GM18517 (cell line): Measurements from ENCODE around the gene TBX15.
"Not testable (repeated sequence)": the region's sequence is repeated elsewhere in the genome, so short reads cannot be mapped to it uniquely, and the experiment has no call there.

ENCODE experiments used
- ATAC-seq: cut with Tn5 transposase; IDR thresholded peaks from one replicate; pipeline ENCODE4 v1.9.1; 2021; ENCODE audit warnings: mild to moderate bottlenecking, moderate library complexity; ENCODE audit not compliant: unreplicated experiment

TBX15 gene

DNA sequence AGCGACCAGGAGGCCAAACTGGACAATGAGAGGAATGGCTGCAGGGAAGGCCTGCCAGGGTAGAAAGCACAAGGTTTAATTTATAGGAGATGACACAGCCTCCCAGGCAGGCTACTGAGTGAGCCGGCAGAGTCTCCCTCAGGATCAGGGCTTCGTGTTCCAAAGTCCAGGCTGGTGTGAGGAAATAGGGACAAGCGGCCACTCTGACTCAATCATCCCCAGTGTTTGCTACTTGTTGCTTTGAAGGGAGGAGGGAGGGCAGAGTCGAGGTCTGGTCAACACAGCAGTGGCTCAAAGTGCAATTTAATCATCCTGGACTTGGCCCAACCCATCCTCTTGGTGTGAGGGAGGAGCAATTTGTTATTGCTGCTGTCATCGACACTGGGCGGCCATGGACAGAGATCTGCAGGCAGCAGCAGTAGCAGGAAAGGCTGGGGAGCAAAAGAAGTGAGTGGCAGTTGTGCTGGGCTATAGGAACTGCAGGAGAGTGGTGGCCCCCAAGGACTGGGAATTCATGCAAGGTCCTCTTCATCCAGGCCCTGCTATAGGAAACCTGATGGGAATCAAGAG, 27.5 kb downstream of the TBX15 start:
- ATAC-seq: no peak

DNA sequence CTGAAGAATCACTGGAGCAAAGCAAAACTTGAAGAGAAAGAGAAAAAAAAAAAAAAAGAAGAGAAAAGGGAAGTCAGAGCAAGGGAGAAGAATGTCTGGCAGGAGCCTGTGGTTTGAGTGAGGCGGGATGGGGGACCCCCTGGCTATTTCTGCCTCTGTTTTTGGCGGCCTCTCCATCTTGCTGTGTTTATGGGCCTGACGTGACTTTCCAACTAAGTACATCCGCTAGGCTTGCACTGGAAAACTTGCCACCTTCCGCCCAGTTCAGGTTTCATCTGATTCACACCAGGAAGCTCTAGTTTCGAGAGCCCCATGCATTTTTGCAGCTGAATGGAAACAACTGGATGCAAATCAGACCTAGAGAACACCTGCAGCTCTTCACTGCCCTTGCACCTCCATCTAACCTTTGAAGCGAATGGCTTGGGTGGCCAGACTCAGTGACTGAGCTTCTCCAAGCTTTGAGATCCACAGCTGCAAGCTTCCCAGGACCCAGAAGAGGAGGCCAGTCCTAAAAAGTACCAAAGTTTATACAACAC, 28.0 kb downstream of the TBX15 start:
- ATAC-seq: peak; percentile 83

DNA sequence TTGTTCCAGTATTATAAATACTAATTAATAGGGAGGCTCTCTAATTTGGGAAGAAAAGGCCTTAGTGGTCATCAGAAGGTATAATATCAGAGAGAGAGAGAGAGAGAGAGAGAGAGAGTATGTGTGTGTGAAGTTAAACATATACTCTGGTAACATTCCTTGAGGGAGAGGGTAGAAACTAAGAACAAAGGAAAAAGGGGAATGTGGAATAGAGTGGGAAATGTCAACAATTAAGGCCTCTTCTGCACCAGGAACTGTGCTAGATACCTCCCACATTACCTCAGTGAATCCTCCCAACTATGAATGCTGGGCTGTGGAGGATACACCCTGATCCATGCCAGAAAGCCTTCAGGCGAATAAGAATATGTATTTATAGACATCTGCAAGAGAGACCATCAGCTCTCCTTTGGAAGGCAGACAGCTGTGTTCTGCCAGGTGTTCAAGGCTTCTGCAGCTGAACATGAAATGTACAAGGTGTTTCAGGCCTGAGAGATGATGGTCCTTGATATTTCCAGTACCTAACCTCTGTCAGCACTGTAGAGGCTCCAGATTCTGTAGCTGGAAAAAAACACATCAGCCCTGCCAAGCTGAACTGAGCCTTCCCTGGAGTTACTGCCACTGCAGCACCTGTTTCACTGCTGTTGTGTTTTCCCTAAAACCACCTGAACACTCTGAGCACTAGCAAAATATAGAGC, 29.1 kb downstream of the TBX15 start:
- no peak for ATAC-seq

DNA sequence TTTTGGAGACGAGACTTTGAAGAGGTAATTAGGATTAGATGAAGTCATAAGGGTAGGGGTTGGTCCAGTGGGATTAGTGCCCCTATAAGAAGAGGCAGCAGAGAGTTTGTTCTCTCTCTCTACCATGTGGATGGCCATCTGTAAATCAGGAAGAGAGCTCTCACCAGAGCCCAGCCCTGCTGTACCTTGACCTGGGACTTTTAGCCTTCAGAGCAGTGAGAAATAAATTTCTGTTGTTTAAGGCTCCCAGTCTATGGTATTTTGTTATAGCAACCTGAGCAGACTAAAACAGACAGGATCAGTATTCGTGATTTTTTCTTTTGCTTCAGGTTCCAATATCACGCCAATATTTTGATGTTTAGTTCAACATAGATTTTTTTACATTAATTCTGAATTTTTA, 30.0 kb downstream of the TBX15 start:
- no peak for ATAC-seq

DNA sequence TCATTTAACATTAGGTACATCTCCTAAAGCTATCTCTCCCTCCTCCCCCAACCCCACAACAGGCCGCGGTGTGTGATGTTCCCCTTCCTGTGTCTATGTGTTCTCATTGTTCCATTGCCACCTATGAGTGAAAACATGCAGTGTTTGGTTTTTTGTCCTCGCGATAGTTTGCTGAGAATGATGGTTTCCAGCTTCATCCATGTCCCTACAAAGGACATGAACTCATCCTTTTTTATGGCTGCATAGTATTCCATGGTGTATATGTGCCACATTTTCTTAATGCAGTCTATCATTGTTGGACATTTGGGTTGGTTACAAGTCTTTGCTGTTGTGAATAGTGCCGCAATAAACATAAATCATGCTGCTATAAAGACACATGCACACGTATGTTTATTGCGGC, 30.6 kb downstream of the TBX15 start:
- not testable (repeated sequence) for ATAC-seq

DNA sequence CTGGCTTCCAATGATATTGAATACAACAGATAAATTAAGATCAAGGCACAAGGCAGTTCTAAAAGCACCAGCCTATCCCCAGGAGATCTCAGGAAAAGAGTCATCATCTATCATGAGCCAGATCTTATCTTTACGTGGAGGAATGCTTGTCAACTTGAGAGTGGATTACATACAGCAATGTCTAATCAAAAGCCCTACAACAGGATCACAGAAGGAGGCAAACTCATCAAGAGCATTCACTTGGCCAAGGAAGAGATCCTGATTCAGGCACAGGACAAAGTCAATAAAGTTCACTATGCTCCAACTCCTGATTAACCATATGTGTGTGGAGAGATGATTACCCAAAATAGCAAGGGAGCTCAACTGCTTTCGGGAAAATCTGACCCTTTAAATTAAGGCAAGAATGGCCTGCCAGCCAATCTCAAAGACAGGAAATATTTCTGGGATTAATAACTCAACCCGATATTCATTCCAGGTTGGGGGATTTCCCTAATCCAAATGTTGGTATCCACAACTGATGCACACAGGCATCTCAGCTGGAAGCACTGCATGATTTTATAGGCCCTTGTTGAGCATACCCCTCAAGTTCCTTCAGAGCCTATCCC, 33.7 kb downstream of the TBX15 start:
- no peak for ATAC-seq

DNA sequence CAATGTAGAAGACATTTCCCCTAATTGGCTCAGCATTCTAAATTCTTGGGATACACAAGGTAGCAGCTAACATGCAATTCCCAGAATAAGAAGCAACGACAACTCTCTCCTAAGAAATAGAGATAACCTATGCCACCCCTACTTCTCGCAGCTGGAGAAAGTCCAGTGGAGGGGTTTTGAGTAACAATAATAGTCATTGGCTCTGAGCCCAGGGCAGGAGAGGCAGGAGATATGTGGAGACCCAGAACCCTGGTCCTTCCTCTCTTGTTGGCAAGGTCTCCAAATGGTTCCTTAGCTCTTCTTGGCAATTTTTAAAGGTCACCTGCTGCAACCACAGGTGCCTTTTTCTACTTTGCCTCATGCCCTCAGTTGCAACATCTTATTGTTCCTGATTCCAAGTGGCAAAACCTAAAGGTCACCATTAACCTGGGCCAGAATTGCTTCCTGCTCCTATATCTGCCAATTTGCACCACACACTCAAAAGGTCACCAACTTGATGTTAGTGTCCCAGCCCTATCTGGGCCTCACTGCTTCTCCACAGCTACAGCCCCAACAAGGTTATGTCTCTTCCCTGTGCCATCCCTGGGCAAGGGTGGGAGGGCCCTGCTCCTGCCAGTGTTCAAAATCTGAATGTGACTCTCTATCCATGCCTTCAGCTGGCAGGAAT, 36.7 kb downstream of the TBX15 start:
- no peak for ATAC-seq

DNA sequence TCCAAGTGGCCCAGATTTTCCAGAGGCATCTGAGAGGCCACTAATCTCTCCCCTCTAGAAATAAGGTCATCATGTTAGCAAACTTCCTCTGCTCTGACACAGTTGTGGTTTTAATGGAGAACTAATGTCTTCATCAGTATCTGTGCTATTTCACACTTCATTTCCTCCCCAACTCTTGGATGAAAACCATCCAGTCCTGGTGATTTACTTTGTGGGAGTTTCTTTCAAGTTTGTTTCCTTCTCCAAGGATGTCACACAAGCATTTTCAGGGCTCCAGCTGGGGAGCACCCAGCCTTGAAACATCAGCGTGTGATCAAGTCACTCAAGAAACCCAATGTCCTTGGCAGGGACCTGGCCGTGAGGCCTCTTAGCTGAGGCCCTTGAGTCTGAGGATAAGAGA, 38.8 kb downstream of the TBX15 start:
- no peak for ATAC-seq

DNA sequence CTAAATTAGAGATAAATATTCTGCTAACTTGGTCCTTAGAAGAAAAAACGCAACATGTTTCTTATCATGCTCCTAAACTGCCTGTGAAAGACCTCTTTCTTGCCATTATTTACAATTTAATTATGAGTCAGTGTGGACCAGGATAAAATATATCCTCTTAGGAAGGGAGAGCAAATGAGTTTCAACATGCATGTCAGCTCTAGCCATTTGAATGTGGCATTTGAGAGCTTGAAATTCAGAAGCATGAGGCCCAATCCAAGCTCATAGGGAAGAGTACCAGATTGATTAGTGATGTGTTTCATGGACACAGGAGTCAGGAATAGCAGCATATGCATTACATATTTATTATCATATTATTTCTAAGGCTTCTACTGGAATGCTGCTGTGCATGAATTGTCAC, 39.3 kb downstream of the TBX15 start:
- ATAC-seq: no peak

DNA sequence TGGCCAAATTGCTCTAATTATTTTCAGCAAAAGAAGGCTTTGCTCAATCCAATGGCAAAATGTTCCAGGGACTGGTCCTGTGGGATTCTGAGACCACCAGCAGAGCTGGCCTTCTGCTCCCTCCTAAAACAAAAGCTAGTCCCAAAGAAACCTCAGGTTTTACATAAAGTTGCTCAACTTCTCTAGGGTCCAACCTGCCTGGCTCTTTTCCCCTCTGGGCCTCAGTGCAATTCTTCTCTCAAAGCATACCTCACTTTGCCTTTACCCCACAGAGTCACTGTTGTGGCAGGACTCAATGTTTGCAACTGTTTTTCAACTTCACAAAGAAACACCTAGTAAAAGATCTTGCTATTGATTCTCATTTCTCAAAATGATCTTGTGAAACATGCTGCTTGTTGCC, 39.8 kb downstream of the TBX15 start:
- no peak for ATAC-seq

DNA sequence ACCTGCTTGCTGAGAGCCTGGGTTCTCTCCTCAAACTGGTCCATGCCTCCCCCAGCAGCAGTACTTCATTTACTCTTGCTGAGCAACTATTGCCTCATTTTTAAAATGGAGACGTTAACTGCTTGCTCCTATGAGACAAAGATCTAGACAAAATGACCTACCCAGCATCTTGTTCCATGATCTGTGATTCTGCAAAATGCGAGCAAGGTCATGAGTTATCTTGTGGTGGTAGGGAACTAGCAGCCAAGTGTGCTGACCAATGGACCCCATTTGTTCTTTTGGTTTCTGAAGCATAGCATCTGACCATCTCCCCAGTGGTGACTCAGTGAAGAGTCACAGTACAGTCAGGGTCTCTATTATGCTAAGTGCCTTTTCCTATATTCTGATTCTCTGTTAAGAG, 40.4 kb downstream of the TBX15 start:
- no peak for ATAC-seq

DNA sequence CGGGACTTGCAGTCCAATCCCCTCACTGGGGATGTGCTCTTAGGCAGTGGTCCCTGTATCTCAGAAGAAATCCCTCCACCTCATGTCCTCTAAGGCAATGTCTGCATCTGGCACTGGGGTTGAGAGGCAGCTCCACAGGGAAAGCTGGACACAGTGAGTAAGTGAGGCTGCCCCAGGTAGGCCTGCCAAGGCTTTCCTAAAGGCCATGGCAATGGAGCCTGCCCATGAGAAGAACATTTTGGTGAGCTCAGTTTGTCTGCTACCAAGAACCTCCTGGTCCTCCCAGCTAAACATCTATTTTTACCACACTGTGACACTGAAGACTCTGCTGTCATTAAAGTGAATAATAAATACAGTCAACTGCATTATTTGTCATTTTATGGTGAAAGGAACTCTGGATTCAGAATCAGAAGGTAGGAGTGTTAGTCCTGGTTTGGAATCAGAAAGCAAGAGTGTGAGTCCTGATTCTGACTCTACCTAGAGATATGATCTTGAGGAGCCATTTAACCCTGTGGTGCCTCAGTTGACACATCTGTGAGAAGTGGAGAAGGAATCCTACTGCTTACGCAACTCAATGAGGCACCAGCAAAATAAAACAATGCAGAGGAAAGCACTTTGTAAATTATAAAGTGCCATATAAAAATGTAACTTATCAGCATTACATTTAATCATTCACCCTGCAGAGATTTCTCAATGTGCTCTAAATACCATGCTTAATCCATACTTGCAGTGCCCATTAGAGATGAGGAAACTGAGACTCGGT, 41.0 kb downstream of the TBX15 start:
- ATAC-seq: no peak

DNA sequence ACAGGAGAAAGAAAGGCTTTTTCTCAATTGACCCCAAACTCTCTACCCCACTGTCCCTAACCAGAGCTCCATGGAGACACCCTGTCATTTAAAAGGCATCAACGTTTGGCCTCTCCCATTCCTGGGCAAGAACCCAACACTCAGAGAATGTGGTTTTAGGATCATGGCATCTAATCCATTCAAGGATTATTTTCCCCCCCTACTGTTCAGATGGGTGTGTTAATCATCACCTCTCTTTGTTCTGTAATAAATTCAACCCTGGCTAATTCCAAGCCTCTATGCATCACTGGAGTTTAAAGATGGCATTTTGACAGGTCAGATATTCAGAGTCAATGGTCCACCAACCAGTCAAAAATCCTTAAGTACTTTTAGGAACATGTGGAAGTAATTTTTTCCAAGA, 42.7 kb downstream of the TBX15 start:
- no peak for ATAC-seq

DNA sequence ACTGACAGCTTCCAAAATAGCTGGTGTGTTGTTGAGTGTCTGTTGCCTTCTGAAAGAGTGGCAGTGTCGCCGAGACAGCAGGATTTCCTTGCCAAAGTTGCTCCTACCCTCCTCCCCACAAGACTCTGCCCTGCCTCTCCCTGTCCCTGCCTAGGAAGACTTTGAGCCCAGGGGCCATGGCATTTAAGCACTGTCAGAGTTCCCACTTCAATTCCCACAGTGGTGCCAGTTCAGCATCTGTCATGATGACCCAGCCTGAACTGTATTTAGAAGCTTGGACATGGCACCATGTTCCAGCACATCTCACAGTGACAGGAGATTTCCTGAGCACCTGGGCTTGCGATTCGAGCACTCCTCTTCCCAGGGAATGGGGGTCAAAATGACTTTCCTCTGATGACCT, 43.6 kb downstream of the TBX15 start:
- ATAC-seq: no peak

DNA sequence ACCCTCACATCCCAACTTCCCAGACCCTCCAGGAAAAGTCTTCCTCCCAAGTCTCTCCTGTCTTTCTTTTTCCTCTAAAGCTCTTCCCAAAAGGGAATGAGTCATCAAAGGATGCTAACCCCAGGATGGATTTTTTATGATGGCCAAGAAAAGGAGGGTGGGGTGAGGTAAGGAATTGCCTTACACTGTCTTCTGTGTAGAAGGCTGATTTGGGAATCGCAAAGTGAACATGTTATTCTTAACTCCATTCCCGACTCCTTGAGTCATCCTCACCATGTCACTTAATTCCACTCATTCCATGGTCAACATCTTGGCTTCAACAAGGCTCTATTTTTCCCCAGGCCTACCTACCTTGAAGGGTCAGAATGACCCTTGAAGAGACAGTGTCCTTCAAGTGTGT, 44.0 kb downstream of the TBX15 start:
- ATAC-seq: no peak

DNA sequence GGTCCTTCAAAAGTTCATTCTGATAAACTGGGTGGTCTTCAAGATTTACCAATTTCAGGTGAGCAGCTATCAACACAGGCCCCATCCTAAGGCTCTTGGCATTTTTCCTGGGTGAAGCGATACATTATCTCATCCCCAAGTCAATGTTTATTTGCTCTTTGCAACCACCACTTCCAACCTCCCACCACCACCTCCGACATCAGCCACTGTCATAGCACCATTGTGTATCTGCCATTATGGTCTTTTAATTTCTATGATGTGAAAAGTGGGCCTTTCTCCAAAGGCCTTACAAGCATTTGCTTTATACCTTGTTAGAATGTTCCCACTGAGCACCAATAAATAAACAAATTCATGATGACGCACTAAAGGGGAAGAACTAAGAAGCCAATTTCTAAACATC, 47.2 kb downstream of the TBX15 start:
- no peak for ATAC-seq

DNA sequence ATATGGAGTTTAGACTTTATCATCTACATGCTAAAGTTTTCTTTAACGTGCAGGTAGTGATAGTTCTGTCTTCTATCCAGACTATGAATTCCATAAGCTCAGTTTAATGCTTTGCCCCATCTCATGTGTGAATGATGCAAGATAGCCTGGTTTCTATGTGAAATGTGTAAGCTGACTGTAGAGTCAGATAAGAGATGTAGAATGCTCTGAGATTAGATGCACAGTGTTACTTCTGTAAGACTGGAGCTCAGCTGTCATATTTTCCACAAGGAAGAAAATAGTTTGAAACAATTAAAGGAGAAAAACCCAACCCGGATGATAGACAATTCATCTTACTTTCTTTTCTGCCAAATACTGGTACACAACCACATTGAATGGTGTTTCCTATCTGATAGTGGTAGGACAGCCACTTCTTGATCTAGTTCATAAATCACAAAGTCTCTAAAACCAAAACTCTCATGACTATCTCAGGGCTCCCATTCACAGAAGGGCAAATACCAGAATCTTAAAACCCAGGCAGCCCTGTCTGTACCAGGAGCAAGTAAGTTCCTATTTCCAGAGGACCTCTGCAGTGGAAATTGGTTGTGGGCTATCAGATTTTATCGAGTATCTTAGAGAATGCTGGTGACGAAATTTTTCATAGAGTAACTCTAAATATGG, 50.6 kb downstream of the TBX15 start:
- ATAC-seq: no peak

DNA sequence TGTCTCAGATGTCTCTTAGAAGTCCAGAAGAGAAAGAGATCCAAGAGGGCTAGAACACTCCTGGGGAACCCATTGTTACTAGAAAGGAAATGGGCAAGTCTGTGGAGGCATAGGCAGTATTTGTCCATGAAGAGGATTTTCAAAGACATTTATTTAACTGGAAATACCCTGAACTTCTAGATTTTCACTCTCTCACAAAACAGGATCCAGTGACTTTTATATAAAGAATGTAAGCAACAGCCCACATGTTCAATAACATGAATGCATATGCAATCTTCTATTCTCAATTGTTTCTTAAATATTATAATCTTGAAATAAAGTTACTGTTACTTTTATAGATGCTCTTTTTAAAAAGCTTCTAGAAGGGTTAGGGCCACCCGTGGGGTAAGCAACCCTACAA, 53.4 kb downstream of the TBX15 start:
- no peak for ATAC-seq

DNA sequence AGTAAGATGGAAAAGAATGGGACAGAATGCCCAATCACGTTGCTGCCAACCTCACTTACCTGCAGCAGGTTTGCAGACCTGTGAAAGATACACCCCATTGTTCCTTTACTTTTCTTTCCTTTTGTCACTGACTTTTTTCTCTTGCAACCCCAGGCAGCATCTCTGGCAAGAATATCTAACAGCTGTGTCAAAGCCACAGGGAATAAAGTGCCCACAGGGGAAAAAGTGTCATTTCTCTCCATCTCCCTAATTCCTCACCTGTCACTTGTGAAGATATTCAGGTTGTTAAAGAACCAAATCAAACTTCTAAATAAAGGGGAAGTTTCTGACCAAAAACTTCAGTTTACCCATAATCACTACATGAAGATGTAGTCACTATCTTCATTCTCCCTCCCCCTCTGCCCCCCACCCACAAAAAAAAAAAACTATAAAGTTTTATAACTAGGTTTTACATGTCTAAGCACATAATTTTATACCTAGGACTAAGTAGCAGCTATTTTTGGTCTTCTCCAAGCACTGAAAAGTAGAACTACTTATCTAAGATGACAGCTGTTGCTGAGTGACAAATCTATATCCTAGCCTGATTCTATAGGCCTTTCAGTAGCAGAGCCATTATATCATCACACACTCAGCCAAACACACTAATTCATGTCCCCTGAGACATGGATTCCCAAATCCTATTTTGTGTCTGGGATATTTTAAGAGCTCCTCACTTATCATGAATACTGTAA, 54.9 kb downstream of the TBX15 start:
- no peak for ATAC-seq

DNA sequence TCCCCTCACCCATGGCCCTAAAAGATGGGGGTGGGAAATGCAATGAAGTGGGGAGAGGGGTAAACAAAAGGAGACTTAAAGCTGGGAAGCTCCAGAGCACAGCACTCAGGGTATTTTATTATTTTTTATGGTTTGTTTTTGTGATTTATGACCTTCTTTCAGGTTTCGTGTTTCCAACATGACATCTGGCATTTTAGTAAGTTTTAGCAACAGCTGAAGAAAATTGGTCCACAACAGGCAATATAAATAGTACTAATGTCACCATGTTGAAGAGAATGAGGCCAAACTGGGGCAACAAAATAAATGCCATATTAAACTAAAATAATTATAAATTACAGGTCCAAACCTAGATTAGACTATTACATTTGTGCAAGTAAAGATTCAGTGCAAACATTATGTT, 56.3 kb downstream of the TBX15 start:
- no peak for ATAC-seq
